ENCODE measurements around the gene SEC23IP.
"Not testable (repeated sequence)": the region's sequence is repeated elsewhere in the genome, so short reads cannot be mapped to it uniquely, and the experiment has no call there.

Gene SEC23IP

DNA sequence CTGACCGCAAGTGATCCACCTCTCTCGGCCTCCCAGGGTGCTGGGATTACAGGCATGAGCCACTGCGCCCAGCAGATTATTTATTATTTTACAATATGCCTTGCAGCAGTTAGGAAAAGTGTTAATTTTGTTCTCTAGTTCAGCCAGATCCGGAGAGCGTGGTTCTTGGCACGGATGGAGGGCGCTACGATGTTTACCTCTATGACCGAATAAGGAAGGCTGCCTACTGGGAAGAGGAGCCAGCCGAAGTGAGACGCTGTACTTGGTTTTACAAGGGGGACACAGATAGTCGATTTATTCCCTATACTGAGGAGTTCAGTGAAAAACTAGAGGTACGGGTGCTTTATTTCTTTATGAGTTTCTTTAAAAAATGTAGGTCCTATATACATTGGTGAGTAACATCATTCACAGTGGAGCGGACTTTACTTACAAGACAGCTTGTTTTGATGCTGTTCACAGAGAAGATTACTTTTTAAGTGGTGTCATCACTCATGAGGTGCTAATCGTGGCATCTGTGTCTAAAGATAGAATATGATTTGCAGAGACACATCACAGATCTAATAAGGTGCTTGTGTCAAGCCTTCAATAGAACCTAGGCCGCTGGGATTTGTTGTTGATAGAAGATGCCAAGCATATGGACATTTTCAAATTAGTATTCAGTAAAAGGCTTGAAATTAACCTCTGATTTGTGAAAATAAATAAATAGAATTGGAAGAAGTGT lies 11.6 kb downstream of the SEC23IP start:
- POLR2A ChIA-PET = interaction anchor here (1.4 kb wide), 1 partner anchor 12 kb away, joined by 5 read pairs; the partner anchor contains the start of gene SEC23IP

GRCh38 chr10:119907695-119908094 lies 15.2 kb downstream of the SEC23IP start:
- TF ChIP-seq ZNF121 (tag by site-specific recombination; IDR thresholded peaks at IDR 0.05) = peak; percentile 69; the same call in 1 of the 2 replicates
- peaks cover 81 to 85% of the 10 kb centered on the region in 2 experiments for H3K36me3 ChIP-seq (ENCODE audit: control insufficient read depth in 2 of 2, insufficient read depth in 1 of 2, low read length in 2 of 2)
- H3K9me3 ChIP-seq (ENCODE audit: control insufficient read depth, insufficient read depth, low read depth, low read length); H3K4me3 ChIP-seq (ENCODE audit: low read depth, low read length); H3K27ac ChIP-seq (ENCODE audit: extremely low read depth, low read depth, low read length); H3K4me1 ChIP-seq (ENCODE audit: control insufficient read depth, insufficient read depth, low read length); POLR2A ChIA-PET; CTCF ChIA-PET: not testable (repeated sequence)

More for the DNA sequence above, 11.6 kb downstream of the SEC23IP start:
- H3K36me3 ChIP-seq (ENCODE audit: control insufficient read depth in 2 of 2, insufficient read depth in 1 of 2, low read length in 2 of 2) = peaks cover 73 to 80% of the 10 kb centered on the region in 2 experiments
- no peak overlapping the region for H3K27ac ChIP-seq (ENCODE audit: extremely low read depth, low read depth, low read length)
- no peaks in the 10 kb centered on the region for H3K9me3 ChIP-seq (ENCODE audit: control insufficient read depth, insufficient read depth, low read depth, low read length)
- CTCF ChIA-PET = interaction anchor here (0.7 kb wide), 1 partner anchor 289 kb away, joined by 4 read pairs; no protein-coding TSS in a partner anchor
- no peak overlapping the region for H3K4me3 ChIP-seq (ENCODE audit: low read depth, low read length)
- H3K4me1 ChIP-seq (ENCODE audit: control insufficient read depth, insufficient read depth, low read length) = no peaks in the 10 kb centered on the region
- TF ChIP-seq, protein P1, sequence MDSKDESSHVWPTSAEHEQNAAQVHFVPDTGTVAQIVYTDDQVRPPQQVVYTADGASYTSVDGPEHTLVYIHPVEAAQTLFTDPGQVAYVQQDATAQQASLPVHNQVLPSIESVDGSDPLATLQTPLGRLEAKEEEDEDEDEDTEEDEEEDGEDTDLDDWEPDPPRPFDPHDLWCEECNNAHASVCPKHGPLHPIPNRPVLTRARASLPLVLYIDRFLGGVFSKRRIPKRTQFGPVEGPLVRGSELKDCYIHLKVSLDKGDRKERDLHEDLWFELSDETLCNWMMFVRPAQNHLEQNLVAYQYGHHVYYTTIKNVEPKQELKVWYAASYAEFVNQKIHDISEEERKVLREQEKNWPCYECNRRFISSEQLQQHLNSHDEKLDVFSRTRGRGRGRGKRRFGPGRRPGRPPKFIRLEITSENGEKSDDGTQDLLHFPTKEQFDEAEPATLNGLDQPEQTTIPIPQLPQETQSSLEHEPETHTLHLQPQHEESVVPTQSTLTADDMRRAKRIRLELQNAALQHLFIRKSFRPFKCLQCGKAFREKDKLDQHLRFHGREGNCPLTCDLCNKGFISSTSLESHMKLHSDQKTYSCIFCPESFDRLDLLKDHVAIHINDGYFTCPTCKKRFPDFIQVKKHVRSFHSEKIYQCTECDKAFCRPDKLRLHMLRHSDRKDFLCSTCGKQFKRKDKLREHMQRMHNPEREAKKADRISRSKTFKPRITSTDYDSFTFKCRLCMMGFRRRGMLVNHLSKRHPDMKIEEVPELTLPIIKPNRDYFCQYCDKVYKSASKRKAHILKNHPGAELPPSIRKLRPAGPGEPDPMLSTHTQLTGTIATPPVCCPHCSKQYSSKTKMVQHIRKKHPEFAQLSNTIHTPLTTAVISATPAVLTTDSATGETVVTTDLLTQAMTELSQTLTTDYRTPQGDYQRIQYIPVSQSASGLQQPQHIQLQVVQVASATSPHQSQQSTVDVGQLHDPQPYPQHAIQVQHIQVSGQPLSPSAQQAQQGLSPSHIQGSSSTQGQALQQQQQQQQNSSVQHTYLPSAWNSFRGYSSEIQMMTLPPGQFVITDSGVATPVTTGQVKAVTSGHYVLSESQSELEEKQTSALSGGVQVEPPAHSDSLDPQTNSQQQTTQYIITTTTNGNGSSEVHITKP (tag by site-specific recombination; IDR thresholded peaks at IDR 0.05) = no peak
- TF ChIP-seq SP7 (tag by site-specific recombination; IDR thresholded peaks at IDR 0.05) = no peak
- no peak for TF ChIP-seq ZNF843 (tag by site-specific recombination; IDR thresholded peaks at IDR 0.05)
- TF ChIP-seq ZBTB26 (tag by site-specific recombination; optimal IDR thresholded peaks at IDR 0.05) = no peak
- no peak for TF ChIP-seq SP2 (tag by site-specific recombination; IDR thresholded peaks at IDR 0.05)
- no peak for TF ChIP-seq MYNN (tag by site-specific recombination; IDR thresholded peaks at IDR 0.05; ENCODE audit: borderline replicate concordance)
- TF ChIP-seq PRDM4 (tag by site-specific recombination; IDR thresholded peaks at IDR 0.05) = no peak
- no peak for TF ChIP-seq ZIC2 (tag by site-specific recombination; IDR thresholded peaks at IDR 0.05)
- no peak for TF ChIP-seq EGR2 (tag by site-specific recombination; IDR thresholded peaks at IDR 0.05; ENCODE audit: low read depth)

DNA sequence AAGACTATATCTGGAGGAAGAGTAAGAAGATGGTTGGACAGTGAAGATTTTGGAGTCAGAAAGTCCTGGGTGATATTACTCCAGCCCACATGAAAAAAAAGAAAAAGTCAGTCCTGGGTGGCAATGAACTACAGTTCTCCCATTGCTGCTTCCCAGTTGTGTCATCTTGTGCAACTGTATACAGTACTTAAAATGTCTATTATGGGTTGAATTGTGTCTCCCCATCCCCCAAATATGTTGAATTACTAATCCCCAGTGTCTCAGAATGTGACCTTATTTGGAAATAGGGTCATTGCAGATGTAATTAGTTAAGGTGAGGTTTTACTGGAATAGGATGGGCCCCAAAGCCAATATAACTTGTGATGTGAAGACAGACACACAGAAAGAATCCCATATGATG lies 15.6 kb downstream of the SEC23IP start:
- Histone ChIP-seq H3K9me3 (ENCODE audit: control insufficient read depth, insufficient read depth, low read depth, low read length) (no peaks in the 10 kb centered on the region), H3K27ac (ENCODE audit: extremely low read depth, low read depth, low read length) (no peak overlapping the region), H3K4me3 (ENCODE audit: low read depth, low read length) (no peak overlapping the region), H3K4me1 (ENCODE audit: control insufficient read depth, insufficient read depth, low read length) (no peaks in the 10 kb centered on the region), H3K36me3 (ENCODE audit: control insufficient read depth in 2 of 2, insufficient read depth in 1 of 2, low read length in 2 of 2) (peaks cover 81 to 85% of the 10 kb centered on the region in 2 experiments)
- CTCF ChIA-PET = no interaction called here
- POLR2A ChIA-PET = no interaction called here
- TF ChIP-seq GLI2 (tag by site-specific recombination; IDR thresholded peaks at IDR 0.05; ENCODE audit: borderline replicate concordance, low read depth) = no peak
